Subcutaneous adipose tissue (tissue), 4 donors: ENCODE data around the gene MTUS2. TPM values are rescaled to one million over a fixed set of nuclear protein-coding genes. Genes with fewer than 3 reads are reported as not detected.

Experiments used
- CTCF ChIP-seq: fragments of 450-650 bp; IDR thresholded peaks from one replicate; pipeline ENCODE4 v1.5.1; 2016; ENCODE audit warnings: low read depth, mild to moderate bottlenecking, control low read depth, antibody characterized with exemption, moderate library complexity
- total RNA-seq, 4 donors: library from RNA; depleted of rRNA; stranded (reverse); fragments of >200 nt; gene quantifications; one replicate each; pipeline ENCODE4 v1.1.0, GENCODE V29; 2016

MTUS2 gene
- total RNA-seq, 4 donors from 2014 or later: not detected

- TF ChIP-seq CTCF: no peak
Measured at GRCh38 chr13:29039212-29039611, 219.1 kb downstream of the MTUS2 start.

- TF ChIP-seq CTCF: no peak
Measured at GRCh38 chr13:29046588-29046987, 226.4 kb downstream of the MTUS2 start.

GRCh38 chr13:29049524-29049923, 229.4 kb downstream of the MTUS2 start:
- no peak for TF ChIP-seq CTCF

GRCh38 chr13:29050719-29051118, 230.6 kb downstream of the MTUS2 start:
- TF ChIP-seq CTCF: no peak

- TF ChIP-seq CTCF: no peak
Measured at GRCh38 chr13:29059800-29060199, 239.7 kb downstream of the MTUS2 start.

GRCh38 chr13:29065142-29065541, 245.0 kb downstream of the MTUS2 start:
- no peak for TF ChIP-seq CTCF

GRCh38 chr13:29067306-29067945, 247.3 kb downstream of the MTUS2 start:
- no peak for TF ChIP-seq CTCF
